ENCODE results near the gene NOD2.
A peak's percentile ranks its signal among the peaks of the same experiment; 100 is the strongest.

NOD2 gene

GRCh38 chr16:50752471-50753235 is 59.2 kb downstream of the NOD2 start:
- no peak for DNase-seq
- in situ Hi-C loops (cut with HindIII; ENCODE audit: low pct_ligation_motif_present, low pct_unique_long_range_greater_than_20kb, low sequenced_read_pairs) = no loop called here

GRCh38 chr16:50756473-50756872 is 63.1 kb downstream of the NOD2 start:
- no peak for DNase-seq
- in situ Hi-C loops (cut with HindIII; ENCODE audit: low pct_ligation_motif_present, low pct_unique_long_range_greater_than_20kb, low sequenced_read_pairs) = no loop called here

- in situ Hi-C loops (cut with HindIII; ENCODE audit: low pct_ligation_motif_present, low pct_unique_long_range_greater_than_20kb, low sequenced_read_pairs) = no loop called here
Measured at GRCh38 chr16:50761267-50761666, 67.9 kb downstream of the NOD2 start.

GRCh38 chr16:50762241-50762640 is 68.8 kb downstream of the NOD2 start:
- DNase-seq = no peak
- in situ Hi-C loops (cut with HindIII; ENCODE audit: low pct_ligation_motif_present, low pct_unique_long_range_greater_than_20kb, low sequenced_read_pairs) = no loop called here

More at GRCh38 chr16:50761267-50761666, 67.9 kb downstream of the NOD2 start:
- no peak for DNase-seq

GRCh38 chr16:50763211-50763610 is 69.8 kb downstream of the NOD2 start:
- DNase-seq = no peak
- in situ Hi-C loops (cut with HindIII; ENCODE audit: low pct_ligation_motif_present, low pct_unique_long_range_greater_than_20kb, low sequenced_read_pairs) = no loop called here

GRCh38 chr16:50765260-50765659 is 71.9 kb downstream of the NOD2 start:
- in situ Hi-C loops (cut with HindIII; ENCODE audit: low pct_ligation_motif_present, low pct_unique_long_range_greater_than_20kb, low sequenced_read_pairs) = no loop called here
- DNase-seq = no peak

GRCh38 chr16:50765861-50766260 is 72.5 kb downstream of the NOD2 start:
- in situ Hi-C loops (cut with HindIII; ENCODE audit: low pct_ligation_motif_present, low pct_unique_long_range_greater_than_20kb, low sequenced_read_pairs) = no loop called here
- DNase-seq = no peak

- DNase-seq = no peak
- in situ Hi-C loops (cut with HindIII; ENCODE audit: low pct_ligation_motif_present, low pct_unique_long_range_greater_than_20kb, low sequenced_read_pairs) = no loop called here
Measured at GRCh38 chr16:50767197-50767596, 73.8 kb downstream of the NOD2 start.

GRCh38 chr16:50771366-50771765 is 78.0 kb downstream of the NOD2 start:
- DNase-seq = no peak
- in situ Hi-C loops (cut with HindIII; ENCODE audit: low pct_ligation_motif_present, low pct_unique_long_range_greater_than_20kb, low sequenced_read_pairs) = no loop called here

GRCh38 chr16:50774405-50774804 is 81.0 kb downstream of the NOD2 start:
- no peak for DNase-seq
- in situ Hi-C loops (cut with HindIII; ENCODE audit: low pct_ligation_motif_present, low pct_unique_long_range_greater_than_20kb, low sequenced_read_pairs) = no loop called here

GRCh38 chr16:50774960-50775359 is 81.6 kb downstream of the NOD2 start:
- in situ Hi-C loops (cut with HindIII; ENCODE audit: low pct_ligation_motif_present, low pct_unique_long_range_greater_than_20kb, low sequenced_read_pairs) = no loop called here
- no peak for DNase-seq

GRCh38 chr16:50776037-50776436 is 82.6 kb downstream of the NOD2 start:
- no peak for DNase-seq
- in situ Hi-C loops (cut with HindIII; ENCODE audit: low pct_ligation_motif_present, low pct_unique_long_range_greater_than_20kb, low sequenced_read_pairs) = no loop called here

- DNase-seq = no peak
- in situ Hi-C loops (cut with HindIII; ENCODE audit: low pct_ligation_motif_present, low pct_unique_long_range_greater_than_20kb, low sequenced_read_pairs) = no loop called here
Measured at GRCh38 chr16:50778284-50779163, 85.1 kb downstream of the NOD2 start.

- in situ Hi-C loops (cut with HindIII; ENCODE audit: low pct_ligation_motif_present, low pct_unique_long_range_greater_than_20kb, low sequenced_read_pairs) = no loop called here
- peak; percentile 13 for DNase-seq
Measured at GRCh38 chr16:50781043-50781442, 87.6 kb downstream of the NOD2 start.

GRCh38 chr16:50781518-50781917 is 88.1 kb downstream of the NOD2 start:
- in situ Hi-C loops (cut with HindIII; ENCODE audit: low pct_ligation_motif_present, low pct_unique_long_range_greater_than_20kb, low sequenced_read_pairs) = no loop called here
- no peak for DNase-seq
